Fibroblast of skin of right biceps (primary cell): ENCODE data around the gene KDM4C.

Experiments
- DNase-seq: peaks from one replicate; pipeline ENCODE4 v3.0.0-alpha.2; 2013

The KDM4C gene

DNA sequence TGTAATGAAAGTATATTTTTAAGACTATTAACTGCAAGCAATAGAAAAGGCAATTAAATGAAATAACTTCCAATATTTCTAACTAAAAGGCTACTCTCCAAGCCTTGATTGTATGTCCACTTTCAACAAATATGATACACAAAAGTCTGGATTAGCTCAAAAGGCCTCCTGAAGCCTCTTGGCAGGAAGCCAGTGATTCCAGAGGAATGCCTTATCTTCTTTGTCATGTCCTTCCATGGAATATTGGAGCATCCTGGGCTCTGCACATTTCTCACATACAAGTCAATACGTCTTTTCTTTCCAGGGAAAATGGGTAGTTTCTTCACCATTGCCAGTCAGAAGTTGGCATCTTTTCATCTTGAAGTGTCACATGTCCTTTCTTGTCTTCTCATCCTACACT lies 357.8 kb downstream of the KDM4C start:
- DNase-seq, result peak; percentile 32

DNA sequence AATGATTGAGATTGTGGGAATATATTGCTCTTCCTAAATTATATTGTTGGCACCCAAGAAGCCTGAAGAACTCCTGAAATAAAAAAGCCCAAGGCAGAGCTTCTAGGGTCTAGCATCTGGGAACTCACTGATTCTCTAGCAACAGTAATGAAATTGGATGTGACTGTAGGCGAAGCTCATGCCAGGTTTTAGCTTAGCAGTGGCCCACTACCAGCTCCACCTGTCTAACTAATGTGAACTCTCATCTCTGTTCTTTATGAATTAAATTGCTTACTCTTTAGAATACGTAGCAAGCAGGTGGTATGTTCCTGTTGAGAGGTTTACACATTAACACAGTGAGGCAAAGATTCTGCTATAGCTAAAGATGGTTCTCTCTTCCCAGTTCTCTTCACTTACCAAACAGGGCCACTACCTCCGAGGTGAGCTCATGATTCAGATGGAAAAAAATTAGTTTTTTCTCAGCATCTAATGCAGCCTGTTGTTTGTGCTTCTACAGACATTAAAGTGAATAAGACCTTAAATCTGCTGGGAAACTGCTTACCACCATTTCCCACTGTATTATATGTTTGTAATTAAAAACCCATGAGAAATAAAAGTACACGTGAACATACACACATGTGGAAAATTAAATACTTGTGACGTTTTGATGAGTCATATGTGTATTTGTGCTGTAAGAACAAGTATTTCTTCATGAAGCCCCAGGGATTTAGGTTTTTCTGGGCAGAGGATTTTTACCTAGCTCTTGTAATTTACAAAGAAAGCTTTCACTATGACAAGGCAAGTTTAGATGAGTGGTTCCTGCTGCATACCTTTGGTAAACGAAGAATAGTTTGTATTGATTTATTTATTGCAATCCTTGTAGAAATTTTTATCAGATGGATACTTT lies 360.1 kb downstream of the KDM4C start:
- peak; percentile 67 for DNase-seq

GRCh38 chr9:7118633-7119032 lies 360.9 kb downstream of the KDM4C start:
- DNase-seq, result no peak

- no peak for DNase-seq
Measured at GRCh38 chr9:7119612-7120011, 361.8 kb downstream of the KDM4C start.

DNA sequence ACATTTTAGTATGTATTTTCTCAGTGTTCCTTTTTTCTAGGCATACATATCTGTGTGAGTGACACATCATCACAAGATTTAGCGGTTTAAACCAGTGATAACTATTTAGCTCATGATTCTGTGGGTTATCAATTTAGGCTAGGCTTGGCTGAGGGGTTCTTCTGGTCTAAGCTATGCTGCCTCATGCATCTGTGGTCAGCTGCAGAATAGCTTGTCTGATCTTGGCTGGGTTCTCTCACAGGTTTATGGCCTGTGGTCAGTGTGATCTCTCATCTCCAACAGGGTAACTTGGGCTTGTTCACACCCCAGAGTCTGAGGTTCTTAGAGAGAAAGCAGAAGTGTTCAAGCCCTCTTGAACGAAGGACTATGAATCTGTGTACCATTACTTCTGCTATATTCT lies 363.3 kb downstream of the KDM4C start:
- no peak for DNase-seq

- DNase-seq, result no peak
Measured at GRCh38 chr9:7121664-7122063, 363.9 kb downstream of the KDM4C start.

DNA sequence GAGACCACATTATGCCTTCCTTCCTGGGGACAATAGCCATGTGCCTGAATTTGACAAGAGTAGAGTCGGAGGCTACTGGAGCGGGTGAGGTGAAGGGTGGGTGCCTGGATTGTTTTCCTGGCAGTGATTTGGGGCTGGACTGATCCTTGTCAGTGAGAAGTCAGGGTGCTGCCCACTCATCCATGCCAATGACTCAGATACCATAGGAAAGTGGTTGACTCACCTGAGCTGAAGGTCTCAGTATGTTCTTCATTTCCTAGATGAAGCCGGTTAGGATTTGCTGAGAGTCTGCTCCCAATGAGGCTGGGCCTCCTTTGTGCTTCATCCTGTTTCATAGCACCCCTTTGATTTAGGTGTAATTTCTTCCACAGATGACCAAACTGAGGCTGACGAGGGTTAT lies 366.0 kb downstream of the KDM4C start:
- no peak for DNase-seq

DNA sequence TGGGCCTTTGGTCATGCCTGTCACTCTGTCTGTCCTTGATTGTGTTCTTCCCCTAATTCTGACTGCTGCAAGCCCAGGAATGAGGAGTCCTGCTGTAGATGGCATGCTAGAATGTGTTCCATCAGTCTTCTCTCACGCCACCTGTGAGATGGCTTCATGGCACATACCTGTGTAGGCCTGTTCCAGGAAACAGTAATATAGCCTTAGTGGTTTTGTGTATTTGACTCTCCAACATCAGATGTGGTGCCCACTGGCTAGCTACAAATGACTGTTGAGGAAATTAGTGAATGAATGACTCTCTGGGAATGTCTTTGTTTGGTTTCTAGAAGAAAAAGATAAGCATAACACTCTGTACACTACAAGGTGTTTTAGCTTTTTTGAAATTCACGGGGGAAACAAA lies 367.5 kb downstream of the KDM4C start:
- no peak for DNase-seq

DNA sequence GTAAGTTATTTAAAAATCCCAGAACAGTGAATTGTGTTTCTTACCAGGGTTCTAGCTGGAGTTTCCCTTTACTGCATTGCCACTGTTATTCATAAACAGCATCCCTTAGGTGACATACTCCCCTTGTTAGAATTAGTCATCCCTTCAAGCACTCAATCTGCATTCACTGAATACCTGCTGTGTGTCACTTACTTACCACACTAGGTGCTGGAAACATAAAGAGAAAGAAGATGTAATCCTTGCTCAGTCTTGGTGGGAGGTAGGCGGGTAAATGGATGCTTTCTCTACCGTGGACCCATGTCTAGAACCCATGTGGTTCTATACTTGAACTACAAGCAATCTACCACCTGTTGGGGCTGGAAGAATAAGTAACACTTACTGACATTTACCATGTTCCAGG lies 371.6 kb downstream of the KDM4C start:
- DNase-seq, result peak; percentile 7

GRCh38 chr9:7130266-7130820 lies 372.6 kb downstream of the KDM4C start:
- DNase-seq, result peak; percentile 10

GRCh38 chr9:7132605-7133004 lies 374.8 kb downstream of the KDM4C start:
- no peak for DNase-seq

GRCh38 chr9:7135735-7136134 lies 378.0 kb downstream of the KDM4C start:
- no peak for DNase-seq

GRCh38 chr9:7137040-7137439 lies 379.3 kb downstream of the KDM4C start:
- no peak for DNase-seq

GRCh38 chr9:7137571-7137970 lies 379.8 kb downstream of the KDM4C start:
- DNase-seq, result no peak

DNA sequence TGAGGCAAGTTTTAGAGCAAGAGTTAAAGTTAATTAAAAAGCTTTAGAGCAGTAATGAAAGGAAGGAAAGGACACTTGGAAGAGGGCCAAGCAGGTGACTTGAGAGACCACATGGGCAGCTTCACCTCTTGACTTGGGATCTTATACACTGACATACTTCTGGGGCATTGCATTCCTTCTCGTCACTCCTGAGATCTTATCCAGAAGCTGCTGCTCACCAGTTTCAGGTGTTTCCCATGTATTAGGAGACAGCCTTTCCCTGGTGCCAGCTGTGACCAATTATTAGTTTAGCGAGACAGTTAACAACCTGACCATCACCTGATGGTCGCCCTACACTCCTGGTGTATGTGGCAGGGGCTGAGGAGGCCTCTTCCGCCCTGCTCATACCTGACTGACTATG lies 382.1 kb downstream of the KDM4C start:
- DNase-seq, result no peak

GRCh38 chr9:7140401-7140800 lies 382.6 kb downstream of the KDM4C start:
- DNase-seq, result no peak

DNA sequence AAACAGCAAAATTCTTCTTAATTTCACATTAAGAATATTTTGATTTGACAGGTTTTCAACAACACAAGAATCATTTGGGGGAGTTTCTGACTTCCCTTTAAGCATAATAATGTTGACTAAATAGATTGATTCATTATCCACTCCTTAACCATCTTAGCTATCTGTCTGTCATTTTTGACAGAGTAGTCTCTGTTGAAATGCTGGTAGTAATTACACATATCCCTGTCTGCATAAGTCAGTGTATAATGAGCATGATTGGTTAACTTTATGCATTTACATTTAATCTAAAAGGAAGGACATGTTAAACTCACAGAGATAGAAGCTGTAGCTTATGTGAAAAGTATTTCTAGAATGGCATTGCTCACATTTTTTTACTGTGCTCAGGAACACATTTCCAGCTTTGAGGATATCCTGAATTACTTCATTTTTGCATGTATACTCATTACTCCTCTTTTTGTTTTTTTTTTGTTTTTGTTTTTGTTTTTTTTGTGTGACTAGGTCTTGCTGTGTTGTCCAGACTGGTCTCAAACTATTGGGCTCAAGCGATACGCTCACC lies 385.9 kb downstream of the KDM4C start:
- DNase-seq, result no peak

GRCh38 chr9:7144265-7145046 lies 386.7 kb downstream of the KDM4C start:
- no peak for DNase-seq

DNA sequence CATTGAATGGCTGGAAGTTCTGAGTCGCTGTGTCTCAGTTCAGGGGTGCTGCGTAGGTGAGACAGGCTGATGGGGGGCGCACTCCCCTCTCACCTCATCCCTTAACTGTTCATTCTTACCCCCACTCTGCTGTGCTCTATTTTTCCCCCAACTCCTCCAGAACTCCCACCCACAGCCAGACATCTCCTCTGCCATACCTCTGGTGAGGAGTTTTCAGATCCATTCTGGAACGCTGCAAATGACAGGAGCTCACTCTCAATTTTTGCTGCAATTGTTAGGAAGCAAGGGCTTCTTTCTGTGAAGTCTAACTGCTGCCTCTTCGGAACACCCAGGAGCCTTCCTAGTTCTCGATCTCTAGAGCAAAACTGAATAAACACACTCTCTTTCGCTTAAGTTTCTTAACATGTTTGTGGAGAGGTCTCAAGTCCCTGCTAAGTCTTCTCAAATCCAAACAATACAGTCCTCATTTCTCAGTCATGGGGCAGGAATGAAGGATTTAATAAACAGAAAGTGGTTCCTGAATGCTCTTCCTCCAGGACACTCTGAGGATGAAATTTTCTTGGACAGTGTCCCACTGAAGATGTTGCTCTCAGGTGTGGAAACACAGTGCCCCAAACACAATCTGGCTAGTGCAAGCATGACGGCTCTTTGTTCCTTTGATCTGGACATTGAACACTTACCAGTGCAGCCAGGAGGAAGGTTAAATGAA lies 387.7 kb downstream of the KDM4C start:
- DNase-seq, result no peak

DNA sequence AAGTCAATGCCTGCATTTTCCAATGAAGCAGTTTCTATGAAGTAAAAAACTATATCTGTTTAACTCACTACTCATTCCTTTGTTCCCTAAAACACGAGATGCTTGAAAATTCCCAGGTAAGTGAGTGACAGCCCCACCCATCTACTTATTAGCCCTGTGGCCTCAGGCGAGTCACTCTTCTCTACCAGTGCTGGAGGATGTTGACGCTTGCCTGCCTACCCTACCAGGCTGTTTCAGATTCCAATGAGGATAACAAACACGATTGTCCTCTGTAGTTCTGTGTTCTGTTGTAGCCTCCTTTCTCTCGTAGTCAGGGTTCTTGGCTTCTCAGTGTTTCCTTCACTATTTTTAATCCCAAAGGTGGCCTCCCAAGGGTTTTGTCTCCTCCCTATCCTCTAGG lies 388.8 kb downstream of the KDM4C start:
- no peak for DNase-seq

DNA sequence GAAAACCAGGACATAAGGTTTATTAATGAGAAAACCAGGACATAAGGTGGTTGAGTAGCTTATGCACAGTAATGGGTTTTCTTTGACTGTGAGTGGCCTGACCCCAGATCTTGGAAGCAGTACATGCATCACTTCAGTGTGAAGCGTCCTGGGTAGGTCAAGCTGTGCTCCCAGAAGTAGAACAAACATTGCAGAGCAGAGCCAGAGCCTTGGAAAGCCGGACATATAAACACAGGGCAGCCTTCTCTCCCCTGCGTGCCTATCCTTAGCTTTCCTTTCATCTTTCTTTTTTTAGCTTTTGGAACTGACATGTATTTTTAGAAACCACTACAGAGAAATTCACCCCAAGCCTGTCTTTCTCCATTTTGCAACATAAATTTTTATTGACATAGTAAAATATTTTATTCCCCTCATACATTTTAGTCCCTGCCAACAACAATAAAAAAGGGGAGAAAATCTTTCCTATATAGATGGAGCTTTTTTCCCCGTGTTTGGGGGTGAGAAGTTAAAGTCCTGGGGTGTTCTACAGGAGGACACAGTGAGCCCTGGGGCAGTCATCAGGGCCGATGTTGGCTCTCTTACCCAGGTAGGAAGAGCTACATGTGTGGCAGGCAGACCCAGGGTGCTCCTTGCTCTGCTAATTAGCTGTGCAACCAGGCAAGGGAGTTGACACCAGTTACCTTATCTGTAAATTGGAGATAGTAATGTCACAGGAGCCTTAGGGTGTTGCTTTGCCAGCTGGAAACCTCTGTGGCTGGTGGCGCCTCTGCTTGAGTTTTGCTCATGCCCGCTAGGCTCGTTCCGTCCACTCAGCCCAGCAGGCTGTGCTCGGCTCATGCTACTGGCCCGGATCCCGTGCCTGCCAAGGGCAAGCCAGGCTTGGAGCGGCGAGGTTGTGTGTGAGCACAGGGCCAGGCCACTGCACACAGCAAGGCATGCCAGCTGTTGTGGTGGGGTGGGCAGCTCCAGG lies 389.6 kb downstream of the KDM4C start:
- DNase-seq, result no peak
